Omental fat pad (tissue), 4 donors: ENCODE measurements around the gene COL4A3. TPM values are rescaled to one million over a fixed set of nuclear protein-coding genes. Genes with fewer than 3 reads are reported as not detected.

Source experiments
- ATAC-seq: fragments of 150-250 bp; one replicate; pipeline ENCODE4 v1.9.1; 2016; ENCODE audit warnings: mild to moderate bottlenecking, moderate library complexity; ENCODE audit not compliant: low FRiP score
- DNase-seq: peaks from one replicate; pipeline ENCODE4 v3.0.0-alpha.2; 2019; ENCODE audit warnings: low spot score
- total RNA-seq, 4 donors: library from RNA; depleted of rRNA; stranded (reverse); fragments of >200 nt; gene quantifications; one replicate each; pipeline ENCODE4 v1.1.0, GENCODE V29; 2016
- TF ChIP-seq, protein P1 (sequence below), 3 donors: fragments of 450-650 bp; IDR thresholded peaks; one replicate each; pipeline ENCODE4 v1.5.1; 2016 to 2017; ENCODE audit warnings: antibody characterized with exemption in 3 of 3, mild to moderate bottlenecking in 3 of 3, moderate library complexity in 2 of 3

Gene COL4A3
- total RNA-seq, 4 donors from 2014 or later = 0.24 to 1.7 (median 0.37) TPM

- no peak for ATAC-seq
- DNase-seq = no peak
- TF ChIP-seq, protein P1, sequence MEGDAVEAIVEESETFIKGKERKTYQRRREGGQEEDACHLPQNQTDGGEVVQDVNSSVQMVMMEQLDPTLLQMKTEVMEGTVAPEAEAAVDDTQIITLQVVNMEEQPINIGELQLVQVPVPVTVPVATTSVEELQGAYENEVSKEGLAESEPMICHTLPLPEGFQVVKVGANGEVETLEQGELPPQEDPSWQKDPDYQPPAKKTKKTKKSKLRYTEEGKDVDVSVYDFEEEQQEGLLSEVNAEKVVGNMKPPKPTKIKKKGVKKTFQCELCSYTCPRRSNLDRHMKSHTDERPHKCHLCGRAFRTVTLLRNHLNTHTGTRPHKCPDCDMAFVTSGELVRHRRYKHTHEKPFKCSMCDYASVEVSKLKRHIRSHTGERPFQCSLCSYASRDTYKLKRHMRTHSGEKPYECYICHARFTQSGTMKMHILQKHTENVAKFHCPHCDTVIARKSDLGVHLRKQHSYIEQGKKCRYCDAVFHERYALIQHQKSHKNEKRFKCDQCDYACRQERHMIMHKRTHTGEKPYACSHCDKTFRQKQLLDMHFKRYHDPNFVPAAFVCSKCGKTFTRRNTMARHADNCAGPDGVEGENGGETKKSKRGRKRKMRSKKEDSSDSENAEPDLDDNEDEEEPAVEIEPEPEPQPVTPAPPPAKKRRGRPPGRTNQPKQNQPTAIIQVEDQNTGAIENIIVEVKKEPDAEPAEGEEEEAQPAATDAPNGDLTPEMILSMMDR (IDR thresholded peaks at IDR 0.05) = no peak
These were observed 18.0 kb upstream of the COL4A3 start for GRCh38 chr2:227146456-227146855.

- TF ChIP-seq, protein P1 (IDR thresholded peaks at IDR 0.05) = no peak
- no peak for DNase-seq
- ATAC-seq = no peak
These were observed 17.4 kb upstream of the COL4A3 start for GRCh38 chr2:227147023-227147422.

GRCh38 chr2:227148106-227148505 lies 16.3 kb upstream of the COL4A3 start:
- TF ChIP-seq, protein P1 (IDR thresholded peaks at IDR 0.05) = no peak

DNA sequence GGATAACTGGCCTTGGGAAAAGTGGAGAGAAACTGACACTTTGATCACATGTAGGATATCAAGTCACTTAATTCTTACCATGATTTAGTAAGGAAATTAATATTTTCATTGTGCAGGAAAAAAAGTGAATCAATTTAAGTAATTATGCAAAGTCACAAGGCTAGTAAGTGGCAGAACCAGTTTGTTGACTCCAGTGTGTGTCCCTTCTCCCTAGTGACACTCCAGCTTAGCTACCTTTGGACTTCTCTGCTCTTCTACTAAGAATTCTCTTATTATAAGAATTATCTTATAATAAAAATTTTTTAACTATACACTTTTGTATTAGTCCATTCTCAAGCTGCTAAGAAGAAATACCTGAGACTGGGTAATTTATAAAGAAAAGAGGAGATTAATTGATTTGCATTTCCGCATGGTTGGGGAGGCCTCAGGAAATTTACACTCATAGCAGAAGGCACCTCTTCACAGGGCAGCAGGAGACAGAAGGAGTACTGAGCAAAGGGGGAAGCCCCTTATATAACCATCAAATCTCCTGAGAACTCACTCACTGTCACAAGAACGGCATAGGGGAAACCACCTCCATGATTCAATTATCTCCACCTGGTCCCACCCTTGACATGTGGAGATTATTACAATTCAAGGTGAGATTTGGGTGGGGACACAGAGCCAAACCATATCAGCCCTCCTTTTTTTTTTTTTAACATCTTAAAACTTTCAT lies 14.0 kb upstream of the COL4A3 start:
- ATAC-seq = no peak
- TF ChIP-seq, protein P1 (IDR thresholded peaks at IDR 0.05) = no peak
- no peak for DNase-seq

More at GRCh38 chr2:227148106-227148505, 16.3 kb upstream of the COL4A3 start:
- ATAC-seq (no peak), DNase-seq (no peak)

- no peak for ATAC-seq
- no peak for DNase-seq
- TF ChIP-seq, protein P1 (IDR thresholded peaks at IDR 0.05) = no peak
These were observed 12.2 kb upstream of the COL4A3 start for GRCh38 chr2:227152093-227152766.

- TF ChIP-seq, protein P1 (IDR thresholded peaks at IDR 0.05) = no peak
- DNase-seq (no peak), ATAC-seq (no peak)
These were observed 11.1 kb upstream of the COL4A3 start for GRCh38 chr2:227153307-227153706.
